OCI-LY1 (cell line): Measurements from ENCODE around the gene PAEP.
"Not testable (repeated sequence)": the region's sequence is repeated elsewhere in the genome, so short reads cannot be mapped to it uniquely, and the experiment has no call there.

Experiments used
- EZH2 ChIP-seq: fragments of 200-600 bp; sonication (generic), shearing (Covaris generic); IDR thresholded peaks from 2 replicates; pipeline ENCODE4 v1.8.0; 2017; ENCODE audit warnings: borderline replicate concordance, mixed run types, mild to moderate bottlenecking, antibody characterized with exemption, low read length, moderate library complexity, mixed read lengths
- TF ChIP-seq, protein P1 (sequence below): fragments of 200-600 bp; sonication (generic), shearing (Covaris generic); IDR thresholded peaks from 2 replicates; pipeline ENCODE4 v1.5.1; 2017; ENCODE audit warnings: mild to moderate bottlenecking, antibody characterized with exemption, low read length, moderate library complexity, mixed read lengths

DNA sequence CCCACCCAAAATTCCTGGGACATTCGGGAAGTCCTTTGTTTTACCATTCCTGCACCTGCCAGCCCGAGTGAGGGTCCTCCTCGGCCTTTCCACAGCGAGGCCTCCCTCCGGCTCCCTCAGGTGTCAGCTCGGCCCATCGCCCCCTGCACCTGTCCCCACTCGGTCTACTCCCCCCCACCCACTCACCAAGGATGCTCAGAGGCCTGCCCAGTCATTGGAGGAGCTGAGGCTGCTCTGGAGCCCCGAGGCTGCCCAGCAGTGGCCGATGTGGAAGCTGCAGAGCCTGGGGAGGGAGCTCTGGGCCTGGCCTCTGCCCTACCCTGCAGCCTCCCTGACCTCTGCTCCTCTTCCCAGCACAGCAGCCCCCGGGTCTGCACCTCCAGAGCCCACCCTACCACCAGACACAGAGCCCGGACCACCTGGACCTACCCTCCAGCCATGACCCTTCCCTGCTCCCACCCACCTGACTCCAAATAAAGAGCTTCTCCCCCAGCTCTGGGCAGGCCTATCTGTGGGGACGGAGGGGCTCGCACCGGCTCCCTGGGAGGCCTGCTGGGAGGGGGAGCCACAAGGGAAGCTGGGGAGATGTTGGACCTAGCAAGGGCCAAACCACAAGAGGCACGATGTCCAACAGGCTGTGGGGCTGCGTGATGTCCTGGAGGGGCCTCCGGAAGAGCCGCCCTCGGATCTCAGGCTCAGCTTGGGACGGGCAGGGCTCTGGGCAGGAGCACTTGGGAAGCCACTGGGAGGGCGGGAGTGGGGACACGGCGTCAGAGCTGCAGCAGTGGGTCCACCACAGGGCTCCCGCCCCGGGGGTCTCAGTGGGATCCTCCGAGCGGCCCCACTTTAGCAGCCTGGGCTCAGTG lies 11.8 kb upstream of the PAEP start:
- TF ChIP-seq, protein P1, sequence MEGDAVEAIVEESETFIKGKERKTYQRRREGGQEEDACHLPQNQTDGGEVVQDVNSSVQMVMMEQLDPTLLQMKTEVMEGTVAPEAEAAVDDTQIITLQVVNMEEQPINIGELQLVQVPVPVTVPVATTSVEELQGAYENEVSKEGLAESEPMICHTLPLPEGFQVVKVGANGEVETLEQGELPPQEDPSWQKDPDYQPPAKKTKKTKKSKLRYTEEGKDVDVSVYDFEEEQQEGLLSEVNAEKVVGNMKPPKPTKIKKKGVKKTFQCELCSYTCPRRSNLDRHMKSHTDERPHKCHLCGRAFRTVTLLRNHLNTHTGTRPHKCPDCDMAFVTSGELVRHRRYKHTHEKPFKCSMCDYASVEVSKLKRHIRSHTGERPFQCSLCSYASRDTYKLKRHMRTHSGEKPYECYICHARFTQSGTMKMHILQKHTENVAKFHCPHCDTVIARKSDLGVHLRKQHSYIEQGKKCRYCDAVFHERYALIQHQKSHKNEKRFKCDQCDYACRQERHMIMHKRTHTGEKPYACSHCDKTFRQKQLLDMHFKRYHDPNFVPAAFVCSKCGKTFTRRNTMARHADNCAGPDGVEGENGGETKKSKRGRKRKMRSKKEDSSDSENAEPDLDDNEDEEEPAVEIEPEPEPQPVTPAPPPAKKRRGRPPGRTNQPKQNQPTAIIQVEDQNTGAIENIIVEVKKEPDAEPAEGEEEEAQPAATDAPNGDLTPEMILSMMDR: not testable (repeated sequence)
- not testable (repeated sequence) for TF ChIP-seq EZH2
